C4-2B (cell line): Measurements from ENCODE around the gene SYNDIG1.
"Not testable (repeated sequence)": the region's sequence is repeated elsewhere in the genome, so short reads cannot be mapped to it uniquely, and the experiment has no call there.

ENCODE experiments used
- H3K27ac ChIP-seq: fragments of 450-650 bp; 2 replicates; pipeline ENCODE4 v1.5.1; 2017
- ZFX ChIP-seq: fragments of 450-650 bp; IDR thresholded peaks from 2 replicates; pipeline ENCODE4 v1.6.1; 2017
- TF ChIP-seq, protein P1 (sequence below): fragments of 450-650 bp; conservative IDR thresholded peaks from 2 replicates; pipeline ENCODE4 v1.5.1; 2017; ENCODE audit warnings: mild to moderate bottlenecking

SYNDIG1 gene

DNA sequence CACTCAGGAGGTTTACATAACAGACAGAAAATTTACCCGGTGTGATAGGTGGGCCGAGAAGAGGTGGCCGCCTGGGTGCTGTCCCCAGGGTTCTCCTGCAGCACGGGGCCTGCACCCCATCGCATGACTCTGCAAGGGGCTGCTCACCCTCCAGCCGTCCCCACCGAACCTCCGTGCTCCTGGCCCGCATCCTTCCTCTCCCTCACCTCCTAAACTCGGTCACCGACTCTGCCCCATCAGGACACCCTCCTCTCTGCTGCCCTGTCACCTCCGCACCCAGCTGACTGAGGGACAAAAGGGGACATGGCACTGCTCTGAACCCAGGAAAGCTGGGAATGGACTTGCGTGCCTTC, 147.6 kb downstream of the SYNDIG1 start:
- TF ChIP-seq, protein P1, sequence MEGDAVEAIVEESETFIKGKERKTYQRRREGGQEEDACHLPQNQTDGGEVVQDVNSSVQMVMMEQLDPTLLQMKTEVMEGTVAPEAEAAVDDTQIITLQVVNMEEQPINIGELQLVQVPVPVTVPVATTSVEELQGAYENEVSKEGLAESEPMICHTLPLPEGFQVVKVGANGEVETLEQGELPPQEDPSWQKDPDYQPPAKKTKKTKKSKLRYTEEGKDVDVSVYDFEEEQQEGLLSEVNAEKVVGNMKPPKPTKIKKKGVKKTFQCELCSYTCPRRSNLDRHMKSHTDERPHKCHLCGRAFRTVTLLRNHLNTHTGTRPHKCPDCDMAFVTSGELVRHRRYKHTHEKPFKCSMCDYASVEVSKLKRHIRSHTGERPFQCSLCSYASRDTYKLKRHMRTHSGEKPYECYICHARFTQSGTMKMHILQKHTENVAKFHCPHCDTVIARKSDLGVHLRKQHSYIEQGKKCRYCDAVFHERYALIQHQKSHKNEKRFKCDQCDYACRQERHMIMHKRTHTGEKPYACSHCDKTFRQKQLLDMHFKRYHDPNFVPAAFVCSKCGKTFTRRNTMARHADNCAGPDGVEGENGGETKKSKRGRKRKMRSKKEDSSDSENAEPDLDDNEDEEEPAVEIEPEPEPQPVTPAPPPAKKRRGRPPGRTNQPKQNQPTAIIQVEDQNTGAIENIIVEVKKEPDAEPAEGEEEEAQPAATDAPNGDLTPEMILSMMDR: no peak
- no peak for TF ChIP-seq ZFX
- H3K27ac ChIP-seq: no peak overlapping the region

DNA sequence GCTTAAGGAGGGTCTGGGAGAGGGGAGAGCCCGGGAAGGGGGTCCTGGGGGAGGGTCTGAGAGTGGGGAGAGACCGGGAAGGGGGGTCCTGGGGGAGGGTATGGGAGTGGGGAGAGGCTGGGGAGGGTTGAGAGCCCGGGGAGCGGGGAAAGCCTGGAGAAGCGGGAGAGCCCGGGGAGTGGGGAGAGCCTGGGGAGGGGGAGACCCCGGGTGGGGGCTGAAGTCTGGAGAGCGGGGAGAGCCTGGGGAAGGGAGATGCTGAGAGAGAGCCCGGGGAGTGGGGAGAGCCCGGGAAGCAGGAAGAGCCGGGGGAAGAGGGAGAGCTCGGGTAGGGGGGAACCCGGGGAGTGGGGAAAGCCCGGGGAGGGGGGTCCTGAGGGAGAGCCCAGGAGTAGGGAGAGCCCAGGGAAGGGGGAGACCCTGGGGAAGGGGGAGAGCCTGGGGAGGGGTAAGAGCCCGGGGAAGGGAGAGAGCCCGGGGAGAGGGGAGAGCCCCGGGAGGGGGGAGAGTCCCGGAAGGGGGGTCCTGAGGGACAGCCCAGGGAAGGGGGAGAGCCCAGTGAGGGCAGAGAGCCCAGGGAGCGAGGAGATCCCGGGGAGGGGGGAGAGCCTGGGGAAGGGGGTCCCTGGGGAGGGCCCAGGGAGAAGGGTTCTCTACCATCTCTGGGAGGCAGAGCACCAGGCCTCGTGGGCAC, 148.5 kb downstream of the SYNDIG1 start:
- TF ChIP-seq, protein P1: no peak
- no peak for TF ChIP-seq ZFX
- no peak overlapping the region for H3K27ac ChIP-seq

DNA sequence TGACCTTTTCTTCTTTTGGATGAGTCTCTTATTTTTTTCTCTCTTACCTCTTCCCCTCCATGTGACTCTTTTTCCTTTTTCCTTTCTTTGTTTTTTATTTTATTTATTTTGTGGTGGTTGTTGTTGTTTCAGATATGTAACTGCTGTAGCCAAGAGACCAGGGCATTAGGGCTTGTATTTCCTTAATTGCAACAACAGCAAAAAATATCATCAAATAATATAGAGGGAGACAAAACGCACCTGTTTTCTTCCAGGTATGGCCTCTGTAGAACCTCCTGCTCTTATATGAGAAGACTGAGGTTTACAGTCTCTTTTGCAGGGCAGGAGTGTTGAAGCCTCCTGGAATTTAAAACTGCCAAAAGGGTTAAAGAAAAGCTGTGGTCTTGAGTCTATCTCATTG, 149.3 kb downstream of the SYNDIG1 start:
- TF ChIP-seq, protein P1: no peak
- TF ChIP-seq ZFX: no peak
- H3K27ac ChIP-seq: no peak overlapping the region

DNA sequence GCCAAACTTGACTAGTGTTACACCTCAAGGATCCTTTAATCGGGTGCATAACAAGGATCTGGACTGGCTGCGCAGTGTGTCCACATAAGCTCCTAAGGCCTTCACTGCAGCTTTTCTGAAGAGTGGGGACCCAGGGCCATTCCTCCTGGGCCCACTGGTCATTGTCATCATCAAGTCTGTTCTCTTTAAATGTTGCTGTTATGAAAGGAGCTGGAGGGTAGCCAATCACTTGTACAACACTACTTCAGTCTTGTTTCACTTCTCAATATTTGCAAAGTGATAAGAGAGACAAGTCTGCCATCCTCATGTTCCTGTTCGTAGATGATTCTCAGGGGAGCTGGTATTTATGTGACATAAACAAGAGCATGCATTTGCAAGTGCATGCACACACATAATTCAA, 149.8 kb downstream of the SYNDIG1 start:
- H3K27ac ChIP-seq: no peak overlapping the region
- TF ChIP-seq, protein P1: no peak
- TF ChIP-seq ZFX: no peak

DNA sequence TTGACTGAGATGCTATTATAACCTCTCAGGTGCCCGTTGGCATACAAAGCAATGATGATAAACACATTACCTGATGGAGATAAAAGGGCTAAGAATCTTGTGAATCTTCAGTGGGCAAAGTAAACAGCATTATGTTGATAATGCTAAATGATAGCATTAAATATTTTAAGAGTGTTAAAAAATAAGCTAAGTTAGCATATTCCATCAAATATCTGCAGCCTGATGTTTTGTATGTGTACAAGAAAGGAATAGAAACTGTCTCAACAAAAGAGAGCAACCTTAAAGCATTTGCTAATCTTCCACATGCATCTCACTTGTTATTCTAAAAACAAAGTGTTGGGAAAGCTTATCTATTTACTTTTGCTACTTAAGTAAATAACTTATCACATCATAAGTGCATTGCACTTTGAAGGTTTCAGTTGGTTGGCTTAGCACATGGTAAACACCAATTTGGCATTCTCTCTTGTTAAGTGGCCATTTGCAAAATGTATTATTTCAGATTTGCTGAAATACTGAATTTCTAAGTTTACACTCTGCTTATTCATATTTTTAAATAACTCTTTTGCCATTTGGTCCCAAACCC, 151.6 kb downstream of the SYNDIG1 start:
- TF ChIP-seq, protein P1: no peak
- TF ChIP-seq ZFX: no peak
- H3K27ac ChIP-seq: no peak overlapping the region

DNA sequence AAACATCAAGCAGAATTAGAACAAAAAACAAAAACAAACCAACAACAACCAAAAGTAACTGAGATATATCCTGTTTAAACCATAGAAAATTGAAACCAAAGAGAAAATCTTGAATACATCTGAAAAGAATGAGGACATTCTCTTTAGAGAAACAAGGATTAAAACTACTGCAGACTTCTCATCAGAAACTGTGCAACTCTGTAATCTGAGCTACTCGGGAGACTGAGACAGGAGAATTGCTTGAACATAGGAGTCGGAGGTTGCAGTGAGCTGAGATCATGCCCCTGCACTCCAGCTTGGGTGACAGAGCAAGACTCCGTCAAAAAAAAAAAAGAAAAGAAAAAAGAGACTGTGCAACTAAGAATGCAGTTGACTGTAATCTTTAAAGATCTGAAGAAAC, 153.4 kb downstream of the SYNDIG1 start:
- no peak overlapping the region for H3K27ac ChIP-seq
- TF ChIP-seq, protein P1: no peak
- no peak for TF ChIP-seq ZFX

DNA sequence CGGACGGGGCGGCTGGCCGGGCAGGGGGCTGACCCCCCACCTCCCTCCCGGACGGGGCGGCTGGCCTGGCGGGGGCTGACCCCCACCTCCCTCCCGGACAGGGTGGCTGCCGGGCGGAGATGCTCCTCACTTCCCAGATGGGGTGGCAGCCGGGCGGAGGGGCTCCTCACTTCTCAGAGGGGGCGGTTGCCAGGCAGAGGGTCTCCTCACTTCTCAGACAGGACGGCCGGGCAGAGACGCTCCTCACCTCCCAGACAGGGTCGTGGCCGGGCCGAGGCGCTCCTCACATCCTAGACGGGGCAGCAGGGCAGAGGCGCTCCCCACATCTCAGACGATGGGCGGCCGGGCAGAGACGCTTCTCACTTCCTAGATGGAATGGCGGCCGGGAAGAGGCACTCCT, 156.7 kb downstream of the SYNDIG1 start:
- not testable (repeated sequence) for H3K27ac ChIP-seq

DNA sequence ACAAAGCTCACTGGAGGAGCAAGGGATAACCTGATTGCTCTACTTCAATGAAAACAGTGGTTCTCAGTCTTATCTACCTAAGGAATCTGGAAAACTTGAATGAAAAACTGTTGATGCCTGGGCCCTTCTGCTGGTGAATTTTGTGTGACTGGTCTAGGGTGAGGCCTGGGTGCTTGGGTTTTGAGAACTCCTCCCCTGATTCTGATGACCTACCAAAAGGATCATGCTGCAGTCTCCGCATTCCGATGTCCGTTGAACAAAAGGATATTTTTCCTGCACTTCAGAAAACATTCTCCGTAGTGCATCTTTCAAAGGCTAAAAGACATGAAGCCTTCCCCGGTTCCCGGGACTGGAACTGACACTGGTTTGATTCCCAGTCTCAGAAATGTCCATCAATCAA, 157.9 kb downstream of the SYNDIG1 start:
- TF ChIP-seq ZFX: no peak
- TF ChIP-seq, protein P1: no peak
- no peak overlapping the region for H3K27ac ChIP-seq
